ENCODE data around the gene TCTA. TPM values are rescaled to one million over a fixed set of nuclear protein-coding genes. Genes with fewer than 3 reads are reported as not detected.
"Not testable (repeated sequence)": the region's sequence is repeated elsewhere in the genome, so short reads cannot be mapped to it uniquely, and the experiment has no call there.

Gene TCTA
- total RNA-seq, 3 donors from 2014 or later = 20.0 to 21.8 (median 20.1) TPM

DNA sequence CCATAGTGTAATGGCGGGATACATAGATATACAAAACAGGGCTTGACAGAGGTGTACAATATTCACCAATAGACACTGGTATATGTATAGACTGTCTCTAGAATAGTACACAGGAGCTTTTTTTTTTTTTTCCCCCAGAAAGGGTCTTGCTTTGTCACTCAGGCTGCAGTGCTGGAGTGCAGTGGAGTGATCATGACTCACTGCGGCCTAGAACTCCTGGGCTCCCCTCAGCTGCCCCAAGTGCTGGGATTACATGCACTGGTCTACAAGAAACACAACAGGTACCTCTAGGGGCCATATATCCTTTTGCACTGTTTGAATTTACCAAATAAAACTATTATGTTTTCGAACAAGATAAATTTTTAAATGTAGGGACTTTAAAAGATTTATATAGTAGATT is 12.8 kb upstream of the TCTA start:
- Mint-ChIP-seq H3K4me1 (ENCODE audit: low read depth) (peaks cover 60% of the 10 kb centered on the region), H3K9me3 (no peaks in the 10 kb centered on the region), H3K4me3 (no peak overlapping the region), H3K27me3 (ENCODE audit: low read depth) (no peaks in the 10 kb centered on the region), H3K36me3 (ENCODE audit: insufficient read depth) (peaks cover 33% of the 10 kb centered on the region)
- DNase-seq (no peak), ATAC-seq (peak; percentile 48 to 49)

DNA sequence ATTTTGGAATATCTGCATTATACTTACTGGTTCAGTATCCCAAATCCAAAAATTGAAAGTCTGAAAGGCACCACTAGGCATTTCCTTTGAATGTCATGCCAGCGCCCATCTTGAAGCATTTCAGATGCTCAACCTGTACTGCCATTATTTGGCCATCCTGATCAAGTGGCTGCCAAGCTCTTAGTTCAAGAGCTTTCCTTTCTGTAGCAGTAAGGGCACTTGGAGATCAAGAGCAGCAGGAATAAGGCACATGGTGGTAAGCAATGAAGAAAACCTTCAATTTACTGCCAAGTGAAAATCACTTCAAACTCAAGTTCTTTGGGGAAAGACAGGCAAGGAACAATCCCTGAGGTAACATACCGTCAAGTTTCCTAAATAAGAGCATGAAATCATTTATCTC is 10.5 kb upstream of the TCTA start:
- no peak for ATAC-seq
- Mint-ChIP-seq H3K36me3 (ENCODE audit: insufficient read depth) (peaks cover 28% of the 10 kb centered on the region), H3K4me3 (no peak overlapping the region), H3K9me3 (no peaks in the 10 kb centered on the region), H3K4me1 (ENCODE audit: low read depth) (peaks cover 58% of the 10 kb centered on the region), H3K27me3 (ENCODE audit: low read depth) (no peaks in the 10 kb centered on the region)
- no peak for DNase-seq

GRCh38 chr3:49403891-49404290 is 8.3 kb upstream of the TCTA start:
- peaks cover 61% of the 10 kb centered on the region for H3K4me1 Mint-ChIP-seq (ENCODE audit: low read depth)
- DNase-seq (no peak), ATAC-seq (no peak)
- H3K36me3 Mint-ChIP-seq (ENCODE audit: insufficient read depth) = peaks cover 22% of the 10 kb centered on the region
- H3K4me3 Mint-ChIP-seq = no peak overlapping the region
- no peaks in the 10 kb centered on the region for H3K9me3 Mint-ChIP-seq
- no peaks in the 10 kb centered on the region for H3K27me3 Mint-ChIP-seq (ENCODE audit: low read depth)

DNA sequence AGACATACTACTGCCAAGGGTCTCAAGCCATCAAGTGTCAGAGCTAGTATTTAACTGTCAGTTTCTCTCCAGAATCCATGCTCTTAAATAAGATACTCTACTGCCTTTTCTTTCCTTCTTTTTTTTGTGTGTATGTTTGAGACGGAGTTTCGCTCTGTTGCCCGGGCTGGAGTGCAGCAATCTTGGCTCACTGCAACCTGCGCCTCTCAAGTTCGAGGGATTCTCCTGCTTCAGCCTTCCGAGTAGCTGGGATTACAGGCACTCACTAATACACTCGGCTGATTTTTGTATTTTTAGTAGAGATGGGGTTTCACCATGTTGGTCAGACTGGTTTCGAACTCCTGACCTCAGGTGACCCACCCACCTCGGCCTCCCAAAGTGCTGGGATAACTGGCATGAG is 6.7 kb upstream of the TCTA start:
- Mint-ChIP-seq H3K36me3 (ENCODE audit: insufficient read depth) (peaks cover 18% of the 10 kb centered on the region), H3K4me1 (ENCODE audit: low read depth) (peaks cover 60% of the 10 kb centered on the region)
- not testable (repeated sequence) for H3K9me3 Mint-ChIP-seq; ATAC-seq; H3K4me3 Mint-ChIP-seq; H3K27me3 Mint-ChIP-seq (ENCODE audit: low read depth); DNase-seq

DNA sequence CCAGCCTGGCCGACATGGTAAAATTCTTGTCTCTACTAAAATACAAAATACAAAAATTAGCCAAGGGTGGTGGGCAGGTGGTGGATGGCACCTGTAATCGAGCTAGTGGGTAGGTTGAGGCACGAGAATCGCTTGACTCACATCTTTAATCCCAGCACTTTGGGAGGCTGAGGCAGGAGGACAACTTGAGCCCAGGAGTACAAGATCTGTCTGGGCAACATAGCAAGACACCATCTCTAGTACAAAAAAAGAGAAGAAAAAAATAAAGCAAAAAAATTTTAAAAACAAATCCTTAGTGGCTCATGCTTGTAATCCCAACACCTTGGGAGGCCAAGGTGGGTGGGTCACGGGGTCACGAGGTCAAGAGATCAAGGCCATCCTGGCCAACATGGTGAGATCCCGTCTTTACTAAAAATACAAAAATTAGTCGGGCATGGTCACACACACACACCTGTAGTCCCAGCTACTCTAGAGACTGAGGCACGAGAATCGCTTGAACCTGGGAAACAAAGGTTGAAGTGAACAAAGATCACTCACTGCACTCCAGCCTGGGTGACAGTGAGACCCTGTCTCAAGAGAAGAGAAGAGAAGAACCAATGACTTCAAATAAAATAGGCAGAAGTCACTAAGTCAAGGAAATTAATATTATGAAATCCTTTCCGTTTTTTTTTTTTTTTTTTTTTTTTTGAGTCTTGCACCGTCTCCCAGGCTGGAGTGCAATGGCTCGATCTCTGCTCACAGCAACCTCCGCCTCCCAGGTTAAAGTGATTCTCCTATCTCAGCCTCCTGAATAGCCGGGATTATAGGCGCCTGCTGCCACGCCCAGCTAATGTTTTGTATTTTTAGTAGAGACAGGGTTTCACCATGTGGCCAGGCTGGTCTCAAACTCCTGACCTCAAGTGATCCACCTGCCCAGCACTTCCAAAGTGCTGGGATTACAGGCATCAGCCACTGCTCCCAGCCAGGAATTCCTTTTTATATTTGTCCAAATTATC is 5.4 kb upstream of the TCTA start:
- Mint-ChIP-seq H3K4me1 (ENCODE audit: low read depth) (peaks cover 51% of the 10 kb centered on the region), H3K27me3 (ENCODE audit: low read depth) (no peaks in the 10 kb centered on the region), H3K4me3 (peak overlapping the region; percentile 57), H3K9me3 (no peaks in the 10 kb centered on the region), H3K36me3 (ENCODE audit: insufficient read depth) (peaks cover 14% of the 10 kb centered on the region)
- DNase-seq = no peak
- no peak for ATAC-seq

DNA sequence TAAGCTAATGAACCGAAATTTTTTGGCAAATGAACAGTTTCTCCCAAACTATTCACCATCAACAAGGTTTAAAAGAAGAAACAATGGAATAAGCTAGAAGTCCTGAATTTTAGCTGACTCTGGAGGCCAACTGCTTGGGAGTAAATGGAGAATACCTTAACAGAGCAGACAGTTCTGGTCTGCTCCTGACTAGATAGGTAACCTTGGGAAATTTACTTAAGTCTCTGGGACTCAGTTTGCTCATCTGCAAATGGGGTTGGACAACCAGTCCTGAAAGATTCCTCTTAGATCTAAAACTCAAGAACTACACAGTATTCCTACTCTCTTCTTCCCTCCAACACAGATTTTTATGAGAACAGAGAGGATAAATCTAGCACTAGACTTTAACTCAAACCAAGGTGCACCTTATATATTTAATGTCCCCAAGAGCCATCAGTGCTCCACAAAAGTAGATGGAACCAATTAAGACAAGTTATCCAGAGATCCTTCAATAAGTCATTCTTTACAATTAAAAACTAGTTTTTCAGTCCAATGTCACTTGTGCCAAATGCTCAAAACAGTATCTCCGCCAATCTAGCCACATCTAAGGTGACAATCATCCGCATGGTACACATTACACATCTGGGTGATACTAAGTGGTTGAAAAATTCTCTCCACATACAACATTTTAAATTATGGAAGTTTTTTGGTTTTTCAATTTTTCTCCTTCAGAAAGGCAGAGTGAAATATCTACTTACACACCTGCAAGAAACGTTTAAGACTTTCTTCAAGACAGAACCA is 2.0 kb upstream of the TCTA start:
- peaks cover 11% of the 10 kb centered on the region for H3K36me3 Mint-ChIP-seq (ENCODE audit: insufficient read depth)
- DNase-seq (no peak), ATAC-seq (no peak)
- peaks cover 70% of the 10 kb centered on the region for H3K4me1 Mint-ChIP-seq (ENCODE audit: low read depth)
- no peaks in the 10 kb centered on the region for H3K27me3 Mint-ChIP-seq (ENCODE audit: low read depth)
- peak overlapping the region; percentile 95 for H3K4me3 Mint-ChIP-seq
- no peaks in the 10 kb centered on the region for H3K9me3 Mint-ChIP-seq

GRCh38 chr3:49410846-49411534 is 1.2 kb upstream of the TCTA start:
- H3K36me3 Mint-ChIP-seq (ENCODE audit: insufficient read depth) = peaks cover 10% of the 10 kb centered on the region
- ATAC-seq = no peak
- no peaks in the 10 kb centered on the region for H3K9me3 Mint-ChIP-seq
- peaks cover 69% of the 10 kb centered on the region for H3K4me1 Mint-ChIP-seq (ENCODE audit: low read depth)
- H3K4me3 Mint-ChIP-seq = peak overlapping the region; percentile 95
- no peak for DNase-seq
- no peaks in the 10 kb centered on the region for H3K27me3 Mint-ChIP-seq (ENCODE audit: low read depth)

- peaks cover 12% of the 10 kb centered on the region for H3K36me3 Mint-ChIP-seq (ENCODE audit: insufficient read depth)
- peak overlapping the region; percentile 95 for H3K4me3 Mint-ChIP-seq
- ATAC-seq = peak; percentile 34 to 39
- DNase-seq = peak; percentile 23
- H3K27me3 Mint-ChIP-seq (ENCODE audit: low read depth) = no peaks in the 10 kb centered on the region
- peaks cover 69% of the 10 kb centered on the region for H3K4me1 Mint-ChIP-seq (ENCODE audit: low read depth)
- H3K9me3 Mint-ChIP-seq = no peaks in the 10 kb centered on the region
Observed at GRCh38 chr3:49411535-49411967, 672 bp upstream of the TCTA start.

DNA sequence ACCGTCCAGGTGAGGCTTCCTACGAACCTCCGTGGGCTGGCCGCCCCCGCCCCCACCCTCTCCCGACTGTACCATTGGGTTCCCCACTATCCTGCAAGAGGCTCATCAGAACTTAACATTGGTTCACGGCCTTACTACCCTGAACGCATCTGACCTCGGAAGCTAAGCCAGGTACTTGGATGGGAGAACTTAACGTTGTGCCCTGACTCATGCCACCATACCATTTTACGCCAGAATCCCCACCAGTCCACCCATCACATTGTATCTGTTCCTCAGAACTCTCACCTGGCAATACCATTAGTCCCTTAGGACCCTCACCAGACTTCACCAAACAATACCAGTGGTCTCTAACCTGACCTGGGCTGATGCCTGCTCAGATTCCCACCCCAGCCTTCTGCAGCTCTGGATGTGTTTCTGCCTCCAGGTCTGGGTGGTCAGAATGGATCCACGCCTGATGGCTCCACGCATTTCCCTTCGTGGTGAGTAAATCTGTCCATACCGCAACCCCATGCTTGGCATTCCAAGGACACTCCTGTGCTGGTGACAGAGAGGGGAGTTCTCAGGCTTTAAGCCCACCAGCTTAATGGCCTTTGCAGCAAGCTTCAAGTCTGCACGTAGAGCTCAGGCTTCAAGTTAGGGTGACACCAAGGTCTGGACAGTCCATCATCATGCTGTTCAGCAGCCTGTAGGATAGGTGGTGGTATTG is 562 bp downstream of the TCTA start:
- H3K9me3 Mint-ChIP-seq = no peaks in the 10 kb centered on the region
- ATAC-seq (no peak), DNase-seq (no peak)
- no peaks in the 10 kb centered on the region for H3K27me3 Mint-ChIP-seq (ENCODE audit: low read depth)
- peaks cover 12% of the 10 kb centered on the region for H3K36me3 Mint-ChIP-seq (ENCODE audit: insufficient read depth)
- H3K4me3 Mint-ChIP-seq = peak overlapping the region; percentile 89
- peaks cover 71% of the 10 kb centered on the region for H3K4me1 Mint-ChIP-seq (ENCODE audit: low read depth)

DNA sequence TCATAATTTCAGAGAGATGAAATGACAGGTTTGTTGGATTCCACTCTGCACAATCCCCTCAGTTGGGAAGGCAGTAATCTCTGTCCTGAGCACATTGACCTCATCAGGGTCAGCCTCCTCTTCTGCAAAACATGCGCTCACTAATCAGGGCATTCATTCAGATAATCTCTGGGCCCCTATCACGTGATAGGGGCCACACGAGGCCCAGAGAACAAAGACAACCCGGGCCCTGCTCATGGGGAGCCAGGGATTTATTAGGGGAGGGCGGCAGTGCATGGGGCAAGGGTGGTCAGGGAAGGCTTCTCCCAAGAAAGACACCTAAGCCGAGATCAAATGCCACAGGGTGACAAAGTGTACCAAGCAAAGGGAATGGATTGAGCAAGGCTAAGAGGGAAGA is 1.1 kb downstream of the TCTA start:
- Mint-ChIP-seq H3K4me1 (ENCODE audit: low read depth) (peaks cover 71% of the 10 kb centered on the region), H3K27me3 (ENCODE audit: low read depth) (no peaks in the 10 kb centered on the region), H3K36me3 (ENCODE audit: insufficient read depth) (peaks cover 12% of the 10 kb centered on the region), H3K9me3 (no peaks in the 10 kb centered on the region), H3K4me3 (peak overlapping the region; percentile 89)
- no peak for DNase-seq
- ATAC-seq = no peak

- Mint-ChIP-seq H3K9me3 (no peaks in the 10 kb centered on the region), H3K27me3 (ENCODE audit: low read depth) (no peaks in the 10 kb centered on the region), H3K36me3 (ENCODE audit: insufficient read depth) (peaks cover 16% of the 10 kb centered on the region), H3K4me1 (ENCODE audit: low read depth) (peaks cover 72% of the 10 kb centered on the region), H3K4me3 (no peak overlapping the region)
- ATAC-seq = no peak
- DNase-seq = no peak
Observed at GRCh38 chr3:49414753-49415152, 2.5 kb downstream of the TCTA start.

DNA sequence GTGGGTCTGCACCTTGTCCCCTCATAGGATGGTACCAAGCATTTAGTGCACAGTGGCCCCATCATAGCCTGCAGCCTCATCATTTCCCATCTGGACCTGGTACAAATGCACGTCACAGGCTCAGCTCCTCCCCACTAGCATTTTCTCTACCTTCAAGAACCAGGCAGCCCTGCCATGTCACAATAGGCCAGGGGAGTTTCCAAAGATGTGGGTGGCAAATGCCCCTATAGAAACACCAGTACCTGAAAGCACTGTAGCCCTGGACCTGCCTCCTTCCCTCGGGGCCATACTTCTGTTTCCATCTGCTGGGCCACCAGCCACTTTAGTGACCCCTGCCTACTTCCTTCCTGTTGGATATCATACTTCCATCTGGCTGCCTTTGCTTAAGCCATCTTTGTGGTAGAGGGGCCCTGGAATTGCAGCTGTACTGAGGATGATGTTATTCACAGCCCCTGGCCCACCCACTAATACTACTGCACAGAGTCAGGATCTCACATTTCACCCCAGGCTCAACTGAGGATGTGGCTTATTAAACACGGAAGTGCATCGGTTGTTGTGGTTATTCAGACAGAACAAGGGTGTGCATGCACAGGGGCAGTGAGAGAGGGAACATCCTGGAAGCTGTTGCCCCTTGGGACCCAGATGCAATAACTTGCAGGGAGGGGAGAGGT is 3.8 kb downstream of the TCTA start:
- H3K4me3 Mint-ChIP-seq = peak overlapping the region; percentile 50
- DNase-seq (peak; percentile 58), ATAC-seq (peak; percentile 2 to 3)
- H3K4me1 Mint-ChIP-seq (ENCODE audit: low read depth) = peaks cover 76% of the 10 kb centered on the region
- H3K27me3 Mint-ChIP-seq (ENCODE audit: low read depth) = no peaks in the 10 kb centered on the region
- peaks cover 13% of the 10 kb centered on the region for H3K36me3 Mint-ChIP-seq (ENCODE audit: insufficient read depth)
- no peaks in the 10 kb centered on the region for H3K9me3 Mint-ChIP-seq

- Mint-ChIP-seq H3K4me3 (peak overlapping the region; percentile 50), H3K27me3 (ENCODE audit: low read depth) (no peaks in the 10 kb centered on the region)
Observed at GRCh38 chr3:49416867-49417266, 4.6 kb downstream of the TCTA start.

More at GRCh38 chr3:49416867-49417266, 4.6 kb downstream of the TCTA start:
- peaks cover 13% of the 10 kb centered on the region for H3K36me3 Mint-ChIP-seq (ENCODE audit: insufficient read depth)
- peaks cover 79% of the 10 kb centered on the region for H3K4me1 Mint-ChIP-seq (ENCODE audit: low read depth)
- ATAC-seq = no peak
- DNase-seq = no peak
- no peaks in the 10 kb centered on the region for H3K9me3 Mint-ChIP-seq

Measured in activated T-cell treated with anti-CD3 and anti-CD28 coated beads, Interleukin-2, amount 50 U/mL, for 4 hours (primary cell).